GM13976 (cell line): ENCODE measurements around the gene APBA2.

ENCODE experiments used
- DNase-seq: peaks from one replicate; pipeline ENCODE4 v3.0.0; 2012; ENCODE audit warnings: low spot score
- in situ Hi-C: fragments of 300-500 bp; cut with MboI; formaldehyde crosslinking; loops from one replicate; pipeline ENCODE4 v1.12.0; 2022; ENCODE audit warnings: low sequenced_read_pairs, mixed read lengths, inconsistent platforms; ENCODE audit not compliant: unreplicated experiment
- TF ChIP-seq, protein P1 (sequence below): IDR thresholded peaks from 2 replicates; pipeline ENCODE4 v1.5.1; 2012; ENCODE audit warnings: borderline replicate concordance, mild to moderate bottlenecking; ENCODE audit not compliant: insufficient read depth; ENCODE audit errors: extremely low read depth, missing control alignments, control extremely low read depth

APBA2 gene

DNA sequence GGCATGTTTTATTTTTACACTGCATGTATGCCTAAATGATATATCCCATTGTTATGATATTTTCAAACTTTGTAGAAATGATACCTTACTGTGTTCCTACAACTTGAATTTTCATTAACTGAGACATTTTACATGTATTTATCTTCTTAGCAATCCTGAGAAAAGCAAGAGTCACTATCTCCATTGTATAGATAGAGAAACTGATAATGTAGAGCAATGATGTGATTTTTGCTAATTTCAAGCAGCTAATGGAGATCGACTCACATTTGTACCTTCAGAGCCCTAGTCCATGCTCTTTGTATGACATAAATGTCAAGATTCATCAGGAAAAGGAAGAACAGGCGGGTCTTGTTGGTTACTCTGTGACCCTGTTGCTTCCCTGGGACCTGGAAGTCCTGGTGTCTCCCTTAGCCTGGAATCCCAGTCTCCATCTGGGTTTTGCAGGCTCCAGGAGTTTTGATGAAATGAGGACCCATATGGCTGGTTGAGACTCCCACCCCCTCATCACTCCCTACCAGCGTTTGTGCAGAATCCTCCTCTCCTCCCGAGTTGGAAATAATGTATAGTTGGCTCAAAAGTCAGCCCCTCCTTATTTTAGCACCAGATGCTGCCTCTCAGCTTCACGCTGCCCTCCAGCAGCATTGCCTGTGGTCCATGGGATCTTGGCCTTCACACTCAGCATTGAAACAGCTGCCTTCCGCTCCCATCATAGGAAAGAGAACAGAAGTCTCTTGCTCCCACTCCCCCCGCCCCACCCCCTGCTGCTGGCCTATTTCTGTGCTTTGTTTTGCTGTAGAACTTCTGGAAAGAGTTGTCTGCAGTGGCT lies 67.1 kb downstream of the APBA2 start:
- DNase-seq: no peak
- TF ChIP-seq, protein P1, sequence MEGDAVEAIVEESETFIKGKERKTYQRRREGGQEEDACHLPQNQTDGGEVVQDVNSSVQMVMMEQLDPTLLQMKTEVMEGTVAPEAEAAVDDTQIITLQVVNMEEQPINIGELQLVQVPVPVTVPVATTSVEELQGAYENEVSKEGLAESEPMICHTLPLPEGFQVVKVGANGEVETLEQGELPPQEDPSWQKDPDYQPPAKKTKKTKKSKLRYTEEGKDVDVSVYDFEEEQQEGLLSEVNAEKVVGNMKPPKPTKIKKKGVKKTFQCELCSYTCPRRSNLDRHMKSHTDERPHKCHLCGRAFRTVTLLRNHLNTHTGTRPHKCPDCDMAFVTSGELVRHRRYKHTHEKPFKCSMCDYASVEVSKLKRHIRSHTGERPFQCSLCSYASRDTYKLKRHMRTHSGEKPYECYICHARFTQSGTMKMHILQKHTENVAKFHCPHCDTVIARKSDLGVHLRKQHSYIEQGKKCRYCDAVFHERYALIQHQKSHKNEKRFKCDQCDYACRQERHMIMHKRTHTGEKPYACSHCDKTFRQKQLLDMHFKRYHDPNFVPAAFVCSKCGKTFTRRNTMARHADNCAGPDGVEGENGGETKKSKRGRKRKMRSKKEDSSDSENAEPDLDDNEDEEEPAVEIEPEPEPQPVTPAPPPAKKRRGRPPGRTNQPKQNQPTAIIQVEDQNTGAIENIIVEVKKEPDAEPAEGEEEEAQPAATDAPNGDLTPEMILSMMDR: no peak
- in situ Hi-C loops: no loop called here

DNA sequence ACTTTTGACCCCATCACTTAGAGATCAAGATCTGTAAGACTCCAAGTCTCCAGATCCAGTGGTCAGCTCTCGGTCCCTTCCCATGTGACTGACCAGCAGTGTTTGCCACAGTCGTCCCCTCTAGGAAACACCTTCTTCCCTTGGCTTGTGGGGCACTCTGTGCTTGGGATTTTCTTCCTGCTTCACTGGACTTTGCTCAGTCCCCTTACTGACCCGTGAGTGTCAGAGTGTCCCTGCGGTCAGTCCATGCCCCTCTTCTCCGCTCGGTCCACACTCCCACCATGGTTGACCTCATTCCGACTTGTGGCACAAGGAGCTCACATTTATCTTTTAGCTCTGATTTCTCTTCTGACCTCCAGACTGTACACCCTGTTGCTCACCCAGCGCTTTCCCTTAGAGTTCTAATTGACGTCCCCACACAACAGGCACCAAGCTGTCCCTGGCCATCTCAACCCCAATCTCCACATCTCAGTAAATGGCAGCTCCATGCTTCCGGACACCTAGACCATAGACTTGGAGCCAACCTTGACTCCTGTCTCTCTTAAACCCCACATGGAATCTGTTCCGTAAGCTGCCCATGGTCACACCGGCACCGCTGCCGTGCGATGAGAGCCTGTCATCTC lies 67.9 kb downstream of the APBA2 start:
- TF ChIP-seq, protein P1: no peak
- DNase-seq: no peak
- in situ Hi-C loops: no loop called here

DNA sequence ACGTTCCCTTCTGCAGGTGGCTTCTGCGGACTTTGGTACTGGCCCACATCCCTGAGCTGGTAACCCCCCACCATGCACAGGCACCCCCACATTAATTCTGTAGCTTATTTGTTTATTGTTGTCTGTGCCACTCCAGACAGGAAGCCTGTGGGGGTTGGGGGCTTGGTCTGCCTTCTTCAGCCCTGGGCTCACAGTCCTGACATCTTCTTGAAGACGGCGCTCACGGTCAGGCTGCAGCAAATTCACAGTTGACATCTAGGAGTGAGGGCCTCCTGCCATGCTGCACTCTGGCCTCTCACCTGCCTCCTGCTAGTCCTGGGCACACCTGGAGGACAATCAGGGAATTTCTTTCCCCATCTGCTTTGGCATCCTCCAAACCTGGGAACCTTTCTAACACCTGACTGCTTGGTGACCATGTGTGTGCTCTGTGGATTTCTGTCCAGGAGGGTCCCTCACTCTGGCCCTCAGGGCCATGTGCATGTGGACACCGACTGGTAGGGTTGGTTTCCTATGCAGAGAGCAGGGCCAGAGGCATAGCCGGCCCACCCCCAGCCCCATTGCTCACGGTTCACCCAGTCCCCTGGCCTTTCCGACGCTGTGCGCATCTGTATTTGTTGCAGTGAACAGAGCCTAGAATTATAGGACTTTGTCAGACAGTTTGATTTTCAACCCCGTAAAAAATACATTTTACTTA lies 68.8 kb downstream of the APBA2 start:
- no peak for DNase-seq
- in situ Hi-C loops: no loop called here
- TF ChIP-seq, protein P1: no peak

DNA sequence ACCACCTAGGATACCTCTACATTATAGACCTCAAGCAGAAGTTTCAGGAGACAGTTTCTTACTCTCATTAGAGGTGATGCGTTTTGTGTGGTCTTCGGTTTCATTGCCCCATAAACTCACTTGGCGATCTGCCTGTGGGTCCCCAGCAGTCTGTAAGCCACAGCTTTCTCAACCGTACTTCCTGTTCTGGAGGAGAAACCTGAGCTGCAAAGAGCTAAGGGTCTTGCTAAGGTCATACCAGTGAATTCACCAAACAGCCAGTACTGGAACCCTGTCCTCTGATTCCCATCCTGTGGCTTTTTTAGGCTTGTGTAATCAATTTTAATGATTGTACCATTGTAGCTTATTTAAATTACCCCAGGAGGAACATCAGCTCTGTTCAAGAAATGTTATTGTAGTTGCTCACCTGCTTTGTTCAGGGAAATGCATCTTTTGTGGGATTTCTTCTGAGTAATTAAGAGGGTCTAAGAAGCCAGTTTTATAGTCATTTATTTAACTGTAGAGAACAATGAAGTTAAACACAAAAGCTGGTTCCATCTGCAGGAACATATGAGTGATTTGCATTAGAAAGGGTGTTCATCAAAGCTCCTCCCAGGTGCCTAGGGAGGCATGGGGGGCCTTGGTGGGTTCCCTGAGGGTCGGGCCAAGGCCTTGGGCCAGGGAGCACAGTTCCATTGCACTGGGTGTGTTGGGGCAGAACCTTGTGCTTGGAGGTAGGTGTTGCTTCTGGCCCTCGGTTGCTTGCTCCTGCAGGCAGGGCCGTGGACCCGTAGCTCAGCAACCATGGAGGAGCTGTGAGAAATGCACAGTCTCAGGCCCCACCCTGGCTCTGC lies 69.6 kb downstream of the APBA2 start:
- TF ChIP-seq, protein P1: no peak
- DNase-seq: no peak
- in situ Hi-C loops: no loop called here

DNA sequence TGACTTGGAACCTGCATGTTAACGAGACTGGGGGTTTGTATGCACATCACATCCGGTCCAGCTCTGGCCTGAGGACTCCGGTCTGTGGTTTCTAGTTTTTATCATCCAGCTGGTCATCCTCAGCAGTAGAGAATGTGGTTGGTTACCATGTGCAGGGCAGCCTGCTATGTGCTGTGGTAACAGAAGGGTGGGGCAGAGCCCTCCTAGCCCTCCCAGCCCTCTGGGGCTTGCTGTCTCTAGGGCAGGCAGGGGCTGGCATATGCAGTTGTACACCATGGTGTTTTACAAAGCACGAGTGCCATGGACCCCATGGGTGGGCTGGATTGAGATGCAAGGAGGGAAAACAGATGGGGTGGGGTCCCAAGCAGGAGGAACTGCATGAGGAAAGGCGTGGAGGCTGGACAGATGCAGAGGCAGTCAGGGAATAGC lies 70.2 kb downstream of the APBA2 start:
- TF ChIP-seq, protein P1: no peak
- in situ Hi-C loops: no loop called here
- no peak for DNase-seq

DNA sequence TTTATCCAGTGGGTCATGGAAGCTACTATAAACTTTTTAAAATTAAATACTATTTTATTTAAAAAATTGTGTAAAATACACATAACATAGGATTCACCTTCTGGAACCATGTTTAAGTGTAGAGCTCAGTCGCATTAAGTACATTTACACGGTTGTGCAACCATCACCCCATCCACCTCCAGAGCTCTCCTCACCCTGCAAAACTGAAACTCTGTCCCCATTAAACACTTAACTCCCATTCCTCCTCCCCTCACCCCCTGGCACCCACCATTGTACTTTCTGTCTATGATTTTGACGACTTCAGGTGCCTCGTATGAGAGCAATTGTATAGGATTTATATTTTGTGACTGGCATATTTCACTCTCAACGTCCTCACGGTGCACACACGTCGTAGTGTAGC lies 70.7 kb downstream of the APBA2 start:
- no peak for DNase-seq
- in situ Hi-C loops: no loop called here
- TF ChIP-seq, protein P1: no peak
